ENCODE data around the gene KY.

The KY gene

GRCh38 chr3:134559591-134559990 lies 91.2 kb downstream of the KY start:
- no peak for DNase-seq (ENCODE audit: low read depth in 2 of 2, low spot score in 1 of 2)

All from stimulated activated CD8-positive, alpha-beta memory T cell treated with anti-CD3 and anti-CD28 coated beads, Interleukin-4, amount 100 ng/mL, for 1 hour (primary cell).